Endodermal cell (in vitro differentiated cells): ENCODE results near the gene NEURL3. TPM values are rescaled to one million over a fixed set of nuclear protein-coding genes. Genes with fewer than 3 reads are reported as not detected.

ENCODE experiments used
- DNase-seq: peaks from one replicate; pipeline ENCODE4 v3.0.0-alpha.2; 2017
- H3K27ac ChIP-seq: 2 replicates; pipeline ENCODE4 v1.5.1; 2013; ENCODE audit warnings: mild to moderate bottlenecking, low read depth, low read length, moderate library complexity
- H3K27me3 ChIP-seq: 2 replicates; pipeline ENCODE4 v1.6.1; 2013; ENCODE audit warnings: mild to moderate bottlenecking, low read length, moderate library complexity; ENCODE audit not compliant: insufficient read depth, control insufficient read depth, poor library complexity, severe bottlenecking
- H3K36me3 ChIP-seq: 2 replicates; pipeline ENCODE4 v1.7.0; 2013; ENCODE audit warnings: mild to moderate bottlenecking, low read length, moderate library complexity; ENCODE audit not compliant: control insufficient read depth, insufficient read depth
- H3K4me1 ChIP-seq: one replicate; pipeline ENCODE4 v1.7.0; 2013; ENCODE audit warnings: low read length; ENCODE audit not compliant: control insufficient read depth, insufficient read depth
- H3K4me3 ChIP-seq: 2 replicates; pipeline ENCODE4 v1.5.1; 2013; ENCODE audit warnings: mild to moderate bottlenecking, low read length, moderate library complexity
- H3K9ac ChIP-seq: 2 replicates; pipeline ENCODE4 v1.6.1; 2013; ENCODE audit warnings: mild to moderate bottlenecking, low read length, moderate library complexity; ENCODE audit not compliant: poor library complexity, severe bottlenecking; ENCODE audit errors: extremely low read depth
- H3K9me3 ChIP-seq: 2 replicates; pipeline ENCODE4 v1.6.1; 2013; ENCODE audit warnings: mild to moderate bottlenecking, low read length, moderate library complexity; ENCODE audit not compliant: control insufficient read depth
- H3K27ac Mint-ChIP-seq: 2 replicates; pipeline ENCODE4 v1.8.0; 2020; ENCODE audit warnings: mixed read lengths
- H3K27me3 Mint-ChIP-seq: 2 replicates; pipeline ENCODE4 v1.8.0; 2021; ENCODE audit warnings: mild to moderate bottlenecking, mixed read lengths; ENCODE audit not compliant: insufficient read depth
- H3K36me3 Mint-ChIP-seq: 2 replicates; pipeline ENCODE4 v1.8.0; 2020; ENCODE audit warnings: low read depth, mixed read lengths
- H3K4me1 Mint-ChIP-seq: 2 replicates; pipeline ENCODE4 v1.8.0; 2020; ENCODE audit warnings: mixed read lengths
- H3K4me3 Mint-ChIP-seq: 2 replicates; pipeline ENCODE4 v1.8.0; 2020; ENCODE audit warnings: mild to moderate bottlenecking, moderate library complexity, mixed read lengths
- H3K9me3 Mint-ChIP-seq: 2 replicates; pipeline ENCODE4 v1.8.0; 2020; ENCODE audit warnings: mild to moderate bottlenecking, mixed read lengths
- WGBS, 2 experiments: methylation state at CpG; one replicate each; pipeline versions ENCODE4 v1.1.5 to v1.1.7; 2013; ENCODE audit warnings: missing lambda C conversion rate in 2 of 2, mixed read lengths in 1 of 2; ENCODE audit not compliant: insufficient coverage in 1 of 2, insufficient read length in 1 of 2; 5-methylcytosine and 5-hydroxymethylcytosine counted together
- total RNA-seq, 2 donors: library from RNA; stranded (reverse); fragmentation: NEBNext Ultra II Directional in 1 of 2; extraction: Animal tissue kit (Norgen Biotek cat#: 25700) in 1 of 2; gene quantifications; 2 replicates in 1 of 2; 3 replicates in 1 of 2; pipeline ENCODE4 v1.2.1, GENCODE V29; 2021
- TF ChIP-seq, protein P1 (sequence below): fragments of 200-600 bp; sonication (generic); conservative IDR thresholded peaks from 2 replicates; pipeline ENCODE4 v1.5.0; 2021; ENCODE audit warnings: antibody characterized with exemption, mild to moderate bottlenecking

The NEURL3 gene
- total RNA-seq, 2 donors from 2014 or later: not detected

DNA sequence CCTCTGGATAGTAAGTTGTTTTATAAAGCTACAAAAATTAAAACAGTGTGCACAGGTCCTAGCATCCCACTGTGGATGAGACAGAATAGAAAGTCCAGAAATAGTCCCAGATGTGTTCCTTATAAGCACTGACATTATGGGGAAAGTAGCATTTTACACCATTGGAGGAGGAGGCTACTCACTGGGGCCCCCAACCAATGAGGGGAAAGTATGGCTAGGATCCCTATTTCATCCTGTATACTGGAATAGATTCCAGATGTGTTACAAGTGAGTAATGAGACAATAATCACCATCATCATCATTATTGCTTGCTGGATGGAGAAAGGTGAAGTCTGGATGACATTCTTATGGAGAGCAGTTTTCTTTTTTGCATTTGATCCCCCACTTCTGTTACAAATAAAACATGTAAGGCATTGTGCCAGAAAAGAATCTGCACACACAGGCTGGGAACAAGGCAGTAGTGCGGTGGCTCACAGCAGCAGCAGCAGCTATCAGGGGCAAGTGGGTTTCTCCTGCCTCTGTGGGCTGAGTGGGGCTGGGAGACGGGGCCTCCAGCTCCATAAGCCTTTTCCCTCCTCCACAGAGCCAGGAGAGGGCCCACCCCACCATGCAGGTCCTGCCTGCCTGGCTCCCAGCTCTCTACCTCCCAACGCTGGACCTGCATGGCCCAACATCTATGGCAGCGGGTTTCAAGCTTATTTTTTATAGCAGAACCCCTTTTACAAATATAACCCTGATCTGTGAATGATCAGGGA lies 36.4 kb upstream of the NEURL3 start:
- Mint-ChIP-seq H3K27me3 (peaks cover 20% of the 10 kb centered on the region), H3K36me3 (no peaks in the 10 kb centered on the region), H3K27ac (no peak overlapping the region), H3K4me1 (peaks cover 22% of the 10 kb centered on the region), H3K9me3 (peaks cover 2% of the 10 kb centered on the region), H3K4me3 (no peak overlapping the region)
- H3K27me3 ChIP-seq: peaks cover 23% of the 10 kb centered on the region
- WGBS, 2 experiments: 92% methylated on average over 4 of the region's 4 CpGs; no CpG with 5 or more reads in 1 of the 2 experiments
- H3K9ac ChIP-seq: no peak overlapping the region
- H3K9me3 ChIP-seq: peaks cover 7% of the 10 kb centered on the region
- no peak overlapping the region for H3K4me3 ChIP-seq
- H3K27ac ChIP-seq: no peak overlapping the region
- H3K4me1 ChIP-seq: no peaks in the 10 kb centered on the region
- H3K36me3 ChIP-seq: no peaks in the 10 kb centered on the region
- TF ChIP-seq, protein P1, sequence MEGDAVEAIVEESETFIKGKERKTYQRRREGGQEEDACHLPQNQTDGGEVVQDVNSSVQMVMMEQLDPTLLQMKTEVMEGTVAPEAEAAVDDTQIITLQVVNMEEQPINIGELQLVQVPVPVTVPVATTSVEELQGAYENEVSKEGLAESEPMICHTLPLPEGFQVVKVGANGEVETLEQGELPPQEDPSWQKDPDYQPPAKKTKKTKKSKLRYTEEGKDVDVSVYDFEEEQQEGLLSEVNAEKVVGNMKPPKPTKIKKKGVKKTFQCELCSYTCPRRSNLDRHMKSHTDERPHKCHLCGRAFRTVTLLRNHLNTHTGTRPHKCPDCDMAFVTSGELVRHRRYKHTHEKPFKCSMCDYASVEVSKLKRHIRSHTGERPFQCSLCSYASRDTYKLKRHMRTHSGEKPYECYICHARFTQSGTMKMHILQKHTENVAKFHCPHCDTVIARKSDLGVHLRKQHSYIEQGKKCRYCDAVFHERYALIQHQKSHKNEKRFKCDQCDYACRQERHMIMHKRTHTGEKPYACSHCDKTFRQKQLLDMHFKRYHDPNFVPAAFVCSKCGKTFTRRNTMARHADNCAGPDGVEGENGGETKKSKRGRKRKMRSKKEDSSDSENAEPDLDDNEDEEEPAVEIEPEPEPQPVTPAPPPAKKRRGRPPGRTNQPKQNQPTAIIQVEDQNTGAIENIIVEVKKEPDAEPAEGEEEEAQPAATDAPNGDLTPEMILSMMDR: no peak
- peak; percentile 38 for DNase-seq

DNA sequence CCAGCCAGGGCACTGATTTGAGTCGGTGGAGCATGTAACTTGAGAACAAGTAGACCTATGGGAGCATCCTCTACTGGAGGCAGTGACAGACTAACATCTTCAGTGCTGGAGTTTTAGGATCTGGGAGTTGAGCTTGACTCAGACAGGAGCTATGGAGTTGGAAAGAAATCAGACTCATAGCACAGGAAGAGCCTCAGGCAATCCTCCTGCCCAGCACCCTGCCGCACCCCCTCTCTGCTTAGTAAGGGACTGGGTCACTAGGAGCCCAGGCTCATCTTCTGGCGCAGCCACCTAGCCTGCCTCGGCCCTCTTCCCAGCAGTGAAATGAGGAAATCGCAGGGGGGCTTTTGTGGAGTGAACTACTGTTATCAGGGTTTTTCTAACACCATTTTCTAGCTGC lies 35.0 kb upstream of the NEURL3 start:
- H3K4me1 Mint-ChIP-seq: peaks cover 22% of the 10 kb centered on the region
- WGBS, 2 experiments: 36 to 65% methylated on average over 2 to 5 of the region's 5 CpGs
- Histone ChIP-seq H3K4me3 (no peak overlapping the region), H3K9ac (no peak overlapping the region), H3K36me3 (no peaks in the 10 kb centered on the region), H3K9me3 (no peaks in the 10 kb centered on the region), H3K4me1 (no peaks in the 10 kb centered on the region), H3K27me3 (peaks cover 23% of the 10 kb centered on the region), H3K27ac (no peak overlapping the region)
- no peaks in the 10 kb centered on the region for H3K36me3 Mint-ChIP-seq
- peaks cover 20% of the 10 kb centered on the region for H3K27me3 Mint-ChIP-seq
- TF ChIP-seq, protein P1: no peak
- no peak overlapping the region for H3K4me3 Mint-ChIP-seq
- peak; percentile 42 for DNase-seq
- peaks cover 2% of the 10 kb centered on the region for H3K9me3 Mint-ChIP-seq
- H3K27ac Mint-ChIP-seq: no peak overlapping the region

DNA sequence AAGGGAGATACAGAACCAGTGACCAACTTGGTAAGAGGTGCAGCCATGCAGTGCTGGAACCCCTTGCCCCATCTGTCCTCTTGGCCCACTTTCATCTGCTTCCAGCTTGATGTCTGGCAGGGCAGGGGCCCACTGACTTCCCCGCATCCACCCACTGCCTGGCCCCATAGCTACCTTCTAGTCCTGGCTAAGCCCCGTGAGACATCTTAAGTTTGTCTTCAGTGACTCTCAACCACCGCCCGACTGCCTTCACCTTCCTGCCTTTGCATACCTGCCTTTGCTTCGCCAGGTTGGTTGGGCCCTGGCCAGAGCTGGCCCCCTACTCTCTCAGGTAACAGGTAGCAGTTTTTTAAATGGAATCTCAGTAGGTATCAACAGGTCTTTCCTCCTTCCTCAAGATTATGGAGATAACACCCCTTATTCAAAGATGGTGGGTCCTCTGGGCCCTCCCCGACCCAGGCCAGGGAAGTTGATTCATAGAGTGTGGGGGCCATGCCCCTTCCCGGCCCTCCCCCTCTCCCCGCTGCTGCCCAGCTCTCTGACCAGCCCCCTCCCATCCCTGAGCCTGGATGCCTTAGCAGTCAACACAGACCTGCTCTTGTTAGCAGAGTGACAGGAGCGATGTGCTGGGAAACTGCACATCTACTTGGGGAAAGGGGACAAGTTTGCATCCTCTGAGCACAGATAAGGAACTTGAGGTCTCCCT lies 34.2 kb upstream of the NEURL3 start:
- Mint-ChIP-seq H3K4me3 (peak overlapping the region; percentile 67), H3K4me1 (peaks cover 22% of the 10 kb centered on the region), H3K27ac (peak overlapping the region; percentile 81), H3K9me3 (no peaks in the 10 kb centered on the region), H3K27me3 (peaks cover 20% of the 10 kb centered on the region), H3K36me3 (no peaks in the 10 kb centered on the region)
- Histone ChIP-seq H3K4me3 (peak overlapping the region; percentile 79), H3K4me1 (no peaks in the 10 kb centered on the region), H3K27ac (no peak overlapping the region), H3K9ac (no peak overlapping the region), H3K9me3 (no peaks in the 10 kb centered on the region), H3K36me3 (no peaks in the 10 kb centered on the region), H3K27me3 (peaks cover 23% of the 10 kb centered on the region)
- WGBS, 2 experiments: 67 to 74% methylated on average over 5 to 9 of the region's 9 CpGs
- peak; percentile 76 for DNase-seq
- TF ChIP-seq, protein P1: no peak
